ENCODE results near the gene TOR1AIP1.

TOR1AIP1 gene

GRCh38 chr1:179954493-179955286 lies 72.6 kb downstream of the TOR1AIP1 start, which contains the start of gene CEP350:
CEP350 (plus strand) TSS chr1:179954810; CDS start chr1:179986182, 31,372 bp downstream.
- TF ChIP-seq FOXM1 (IDR thresholded peaks at IDR 0.05; ENCODE audit: borderline replicate concordance, low read depth) = peak; percentile 44; the same call in 1 of the 2 replicates
- peak; percentile 99 for TF ChIP-seq YY1 (IDR thresholded peaks at IDR 0.05; ENCODE audit: low read depth)
- peak; percentile 77 for TF ChIP-seq TCF12 (IDR thresholded peaks at IDR 0.05; ENCODE audit: low read depth)
- TF ChIP-seq, protein P1, sequence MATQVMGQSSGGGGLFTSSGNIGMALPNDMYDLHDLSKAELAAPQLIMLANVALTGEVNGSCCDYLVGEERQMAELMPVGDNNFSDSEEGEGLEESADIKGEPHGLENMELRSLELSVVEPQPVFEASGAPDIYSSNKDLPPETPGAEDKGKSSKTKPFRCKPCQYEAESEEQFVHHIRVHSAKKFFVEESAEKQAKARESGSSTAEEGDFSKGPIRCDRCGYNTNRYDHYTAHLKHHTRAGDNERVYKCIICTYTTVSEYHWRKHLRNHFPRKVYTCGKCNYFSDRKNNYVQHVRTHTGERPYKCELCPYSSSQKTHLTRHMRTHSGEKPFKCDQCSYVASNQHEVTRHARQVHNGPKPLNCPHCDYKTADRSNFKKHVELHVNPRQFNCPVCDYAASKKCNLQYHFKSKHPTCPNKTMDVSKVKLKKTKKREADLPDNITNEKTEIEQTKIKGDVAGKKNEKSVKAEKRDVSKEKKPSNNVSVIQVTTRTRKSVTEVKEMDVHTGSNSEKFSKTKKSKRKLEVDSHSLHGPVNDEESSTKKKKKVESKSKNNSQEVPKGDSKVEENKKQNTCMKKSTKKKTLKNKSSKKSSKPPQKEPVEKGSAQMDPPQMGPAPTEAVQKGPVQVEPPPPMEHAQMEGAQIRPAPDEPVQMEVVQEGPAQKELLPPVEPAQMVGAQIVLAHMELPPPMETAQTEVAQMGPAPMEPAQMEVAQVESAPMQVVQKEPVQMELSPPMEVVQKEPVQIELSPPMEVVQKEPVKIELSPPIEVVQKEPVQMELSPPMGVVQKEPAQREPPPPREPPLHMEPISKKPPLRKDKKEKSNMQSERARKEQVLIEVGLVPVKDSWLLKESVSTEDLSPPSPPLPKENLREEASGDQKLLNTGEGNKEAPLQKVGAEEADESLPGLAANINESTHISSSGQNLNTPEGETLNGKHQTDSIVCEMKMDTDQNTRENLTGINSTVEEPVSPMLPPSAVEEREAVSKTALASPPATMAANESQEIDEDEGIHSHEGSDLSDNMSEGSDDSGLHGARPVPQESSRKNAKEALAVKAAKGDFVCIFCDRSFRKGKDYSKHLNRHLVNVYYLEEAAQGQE (IDR thresholded peaks at IDR 0.05; ENCODE audit: low read depth) = peak; percentile 51
- no peak; the same call in 1 of the 2 replicates for TF ChIP-seq EP300 (IDR thresholded peaks at IDR 0.05; ENCODE audit: borderline replicate concordance)
- TF ChIP-seq CEBPB (IDR thresholded peaks at IDR 0.05) = no peak
- TF ChIP-seq CREB1 (IDR thresholded peaks at IDR 0.05; ENCODE audit: low read depth) = peak; percentile 3; the same call in 1 of the 2 replicates
- TF ChIP-seq MAX (IDR thresholded peaks at IDR 0.05) = peak; percentile 88
- no peak for TF ChIP-seq RAD21 (IDR thresholded peaks at IDR 0.05; ENCODE audit: low read depth)
- 0 out of 2 replicates have a peak, but pooled peaks have one; percentile 17 for TF ChIP-seq ZBTB7A (IDR thresholded peaks at IDR 0.05; ENCODE audit: low read depth)
- TF ChIP-seq TEAD4 (IDR thresholded peaks at IDR 0.05) = peak; percentile 78
- peak; percentile 88 for TF ChIP-seq EGR1 (IDR thresholded peaks at IDR 0.05)
- TF ChIP-seq, protein P2, sequence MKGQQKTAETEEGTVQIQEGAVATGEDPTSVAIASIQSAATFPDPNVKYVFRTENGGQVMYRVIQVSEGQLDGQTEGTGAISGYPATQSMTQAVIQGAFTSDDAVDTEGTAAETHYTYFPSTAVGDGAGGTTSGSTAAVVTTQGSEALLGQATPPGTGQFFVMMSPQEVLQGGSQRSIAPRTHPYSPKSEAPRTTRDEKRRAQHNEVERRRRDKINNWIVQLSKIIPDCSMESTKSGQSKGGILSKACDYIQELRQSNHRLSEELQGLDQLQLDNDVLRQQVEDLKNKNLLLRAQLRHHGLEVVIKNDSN (IDR thresholded peaks at IDR 0.05) = peak; percentile 44; the same call in 1 of the 2 replicates
- peak; percentile 30; the same call in 1 of the 2 replicates for TF ChIP-seq NFIC (IDR thresholded peaks at IDR 0.05)
- peak; percentile 99 for TF ChIP-seq TAF1 (IDR thresholded peaks at IDR 0.05; ENCODE audit: low read depth)

GRCh38 chr1:179955287-179955680 lies 73.2 kb downstream of the TOR1AIP1 start:
- no peak for TF ChIP-seq CEBPB (IDR thresholded peaks at IDR 0.05)
- TF ChIP-seq, protein P1 (IDR thresholded peaks at IDR 0.05; ENCODE audit: low read depth) = no peak
- TF ChIP-seq ZBTB7A (IDR thresholded peaks at IDR 0.05; ENCODE audit: low read depth) = no peak
- TF ChIP-seq TAF1 (IDR thresholded peaks at IDR 0.05; ENCODE audit: low read depth) = no peak
- TF ChIP-seq FOXM1 (IDR thresholded peaks at IDR 0.05; ENCODE audit: borderline replicate concordance, low read depth) = no peak
- no peak for TF ChIP-seq TEAD4 (IDR thresholded peaks at IDR 0.05)
- no peak for TF ChIP-seq RAD21 (IDR thresholded peaks at IDR 0.05; ENCODE audit: low read depth)
- no peak for TF ChIP-seq EP300 (IDR thresholded peaks at IDR 0.05; ENCODE audit: borderline replicate concordance)
- no peak for TF ChIP-seq YY1 (IDR thresholded peaks at IDR 0.05; ENCODE audit: low read depth)
- TF ChIP-seq MAX (IDR thresholded peaks at IDR 0.05) = no peak

GRCh38 chr1:179955731-179956130 lies 73.6 kb downstream of the TOR1AIP1 start:
- TF ChIP-seq, protein P2 (IDR thresholded peaks at IDR 0.05) = no peak
- TF ChIP-seq FOXM1 (IDR thresholded peaks at IDR 0.05; ENCODE audit: borderline replicate concordance, low read depth) = no peak
- no peak for TF ChIP-seq ZBTB7A (IDR thresholded peaks at IDR 0.05; ENCODE audit: low read depth)
- no peak for TF ChIP-seq EGR1 (IDR thresholded peaks at IDR 0.05)
- TF ChIP-seq TAF1 (IDR thresholded peaks at IDR 0.05; ENCODE audit: low read depth) = no peak
- no peak for TF ChIP-seq RAD21 (IDR thresholded peaks at IDR 0.05; ENCODE audit: low read depth)
- TF ChIP-seq TEAD4 (IDR thresholded peaks at IDR 0.05) = no peak
- no peak for TF ChIP-seq MAX (IDR thresholded peaks at IDR 0.05)
- TF ChIP-seq CREB1 (IDR thresholded peaks at IDR 0.05; ENCODE audit: low read depth) = no peak
- no peak for TF ChIP-seq EP300 (IDR thresholded peaks at IDR 0.05; ENCODE audit: borderline replicate concordance)
- no peak for TF ChIP-seq NFIC (IDR thresholded peaks at IDR 0.05)
- TF ChIP-seq TCF12 (IDR thresholded peaks at IDR 0.05; ENCODE audit: low read depth) = no peak
- TF ChIP-seq, protein P1 (IDR thresholded peaks at IDR 0.05; ENCODE audit: low read depth) = no peak

All from Ishikawa (cell line).